ENCODE measurements around the gene CHST4.

The CHST4 gene

GRCh38 chr16:71562552-71562951, 36.3 kb downstream of the CHST4 start:
- Histone ChIP-seq H3K4me1 (peaks cover 18 to 28% (median 22%) of the 10 kb centered on the region in 10 experiments), H3K4me3 (no peak overlapping the region), H4K20me1 (no peaks in the 10 kb centered on the region), H3K36me3 (no peaks in the 10 kb centered on the region), H3K27ac (no peak overlapping the region), H3K9me3 (replicated peaks in 1 of 11) (peaks cover 26 to 40% (median 30%) of the 10 kb centered on the region in 11 experiments), H3K4me2 (no peak overlapping the region), H3K27me3 (no peaks in the 10 kb centered on the region), H3K9ac (no peak overlapping the region)
- TF ChIP-seq Cebpa-rat (IDR thresholded peaks at IDR 0.05), result no peak

- peak overlapping the region; percentile 77 to 87 (median 85) for H3K9ac ChIP-seq
- TF ChIP-seq Cebpa-rat (IDR thresholded peaks at IDR 0.05), result no peak
Measured at GRCh38 chr16:71564335-71564967, 38.2 kb downstream of the CHST4 start.

GRCh38 chr16:71565812-71566700, 39.8 kb downstream of the CHST4 start:
- Histone ChIP-seq H3K4me1 (peaks cover 18 to 28% (median 22%) of the 10 kb centered on the region in 10 experiments), H3K9ac (peak overlapping the region; percentile 77 to 87 (median 85)), H3K27me3 (no peaks in the 10 kb centered on the region), H3K36me3 (no peaks in the 10 kb centered on the region), H3K27ac (peak overlapping the region; percentile 69 to 94 (median 89); a peak in 21 of 22 replicates), H4K20me1 (no peaks in the 10 kb centered on the region), H3K4me3 (peak overlapping the region; percentile 58 to 73 (median 66)), H3K4me2 (peak overlapping the region; percentile 68 to 89 (median 78)), H3K9me3 (replicated peaks in 1 of 11) (peaks cover 21 to 23% (median 22%) of the 10 kb centered on the region in 11 experiments)
- no peak for TF ChIP-seq Cebpa-rat (IDR thresholded peaks at IDR 0.05)

More at GRCh38 chr16:71564335-71564967, 38.2 kb downstream of the CHST4 start:
- Histone ChIP-seq H3K27me3 (no peaks in the 10 kb centered on the region), H4K20me1 (no peaks in the 10 kb centered on the region), H3K4me1 (peaks cover 18 to 28% (median 22%) of the 10 kb centered on the region in 10 experiments), H3K27ac (peak overlapping the region; percentile 69 to 94 (median 89); a peak in 21 of 22 replicates), H3K9me3 (replicated peaks in 1 of 11) (peaks cover 26 to 34% (median 30%) of the 10 kb centered on the region in 11 experiments), H3K36me3 (no peaks in the 10 kb centered on the region), H3K4me3 (peak overlapping the region; percentile 58 to 73 (median 66)), H3K4me2 (peak overlapping the region; percentile 68 to 89 (median 78))

- no peak for TF ChIP-seq Cebpa-rat (IDR thresholded peaks at IDR 0.05)
- Histone ChIP-seq H4K20me1 (no peaks in the 10 kb centered on the region), H3K27me3 (no peaks in the 10 kb centered on the region), H3K9ac (no peak overlapping the region), H3K9me3 (replicated peaks in 1 of 11) (peaks cover 2 to 4% (median 3%) of the 10 kb centered on the region in 11 experiments; a peak in 21 of 22 replicates), H3K4me1 (peaks cover 18 to 28% (median 22%) of the 10 kb centered on the region in 10 experiments), H3K27ac (no peak overlapping the region), H3K4me3 (no peak overlapping the region), H3K4me2 (no peak overlapping the region), H3K36me3 (no peaks in the 10 kb centered on the region)
Measured at GRCh38 chr16:71567931-71568330, 41.7 kb downstream of the CHST4 start.

- Histone ChIP-seq H3K9me3 (replicated peaks in 1 of 11) (no peaks in the 10 kb centered on the region), H3K27ac (no peak overlapping the region), H3K4me2 (no peak overlapping the region), H3K9ac (no peak overlapping the region), H3K4me3 (no peak overlapping the region), H3K36me3 (no peaks in the 10 kb centered on the region), H3K4me1 (peaks cover 18 to 28% (median 22%) of the 10 kb centered on the region in 10 experiments), H3K27me3 (no peaks in the 10 kb centered on the region), H4K20me1 (no peaks in the 10 kb centered on the region)
- no peak for TF ChIP-seq Cebpa-rat (IDR thresholded peaks at IDR 0.05)
Measured at GRCh38 chr16:71568551-71568950, 42.3 kb downstream of the CHST4 start.

- H3K4me3 ChIP-seq, result no peak overlapping the region
- H3K27me3 ChIP-seq, result no peaks in the 10 kb centered on the region
- H3K9ac ChIP-seq, result no peak overlapping the region
- H3K4me2 ChIP-seq, result no peak overlapping the region
- no peak overlapping the region for H3K27ac ChIP-seq
- TF ChIP-seq Cebpa-rat (IDR thresholded peaks at IDR 0.05), result no peak
- H4K20me1 ChIP-seq, result no peaks in the 10 kb centered on the region
- no peaks in the 10 kb centered on the region for H3K36me3 ChIP-seq
- H3K4me1 ChIP-seq, result peaks cover 10 to 19% (median 14%) of the 10 kb centered on the region in 10 experiments
- H3K9me3 ChIP-seq (replicated peaks in 1 of 11), result no peaks in the 10 kb centered on the region
Measured at GRCh38 chr16:71569621-71570020, 43.4 kb downstream of the CHST4 start.

GRCh38 chr16:71570144-71570543, 43.9 kb downstream of the CHST4 start:
- Histone ChIP-seq H3K36me3 (no peaks in the 10 kb centered on the region), H3K27ac (no peak overlapping the region), H3K4me1 (peaks cover 10 to 15% (median 13%) of the 10 kb centered on the region in 10 experiments), H3K4me3 (no peak overlapping the region), H4K20me1 (no peaks in the 10 kb centered on the region), H3K4me2 (no peak overlapping the region), H3K9me3 (replicated peaks in 1 of 11) (no peaks in the 10 kb centered on the region), H3K9ac (no peak overlapping the region), H3K27me3 (no peaks in the 10 kb centered on the region)
- no peak for TF ChIP-seq Cebpa-rat (IDR thresholded peaks at IDR 0.05)

GRCh38 chr16:71572497-71573116, 46.4 kb downstream of the CHST4 start:
- H3K4me3 ChIP-seq, result no peak overlapping the region
- H3K9me3 ChIP-seq (replicated peaks in 1 of 11), result no peaks in the 10 kb centered on the region
- TF ChIP-seq Cebpa-rat (IDR thresholded peaks at IDR 0.05), result no peak
- H3K4me2 ChIP-seq, result no peak overlapping the region
- H3K4me1 ChIP-seq, result no peaks in the 10 kb centered on the region
- H3K27ac ChIP-seq, result no peak overlapping the region
- H3K27me3 ChIP-seq, result no peaks in the 10 kb centered on the region
- no peaks in the 10 kb centered on the region for H3K36me3 ChIP-seq
- no peak overlapping the region for H3K9ac ChIP-seq
- H4K20me1 ChIP-seq, result no peaks in the 10 kb centered on the region

Data from BLaER1 treated with 17β-estradiol and CSF1 and Interleukin-3, amounts not matched to agents 10 nM and 100 nM (cell line).